Neural cell (in vitro differentiated cells): Measurements from ENCODE around the gene RNPEPL1. TPM values are rescaled to one million over a fixed set of nuclear protein-coding genes. Genes with fewer than 3 reads are reported as not detected.

Experiments
- H2AFZ ChIP-seq: fragments of 200-600, 300-800 bp; sonication (generic), shearing (Covaris generic); 2 replicates; pipeline ENCODE4 v1.6.0; 2014; ENCODE audit warnings: low read depth, mild to moderate bottlenecking, antibody characterized with exemption, low read length, moderate library complexity
- H3F3A ChIP-seq: fragments of 200-600 bp; shearing (Covaris generic); 2 replicates; pipeline ENCODE4 v1.6.1; 2016; ENCODE audit warnings: mild to moderate bottlenecking, moderate library complexity, mixed read lengths, antibody characterized with exemption, low read length; ENCODE audit not compliant: insufficient read depth, poor library complexity, severe bottlenecking
- H3K27ac ChIP-seq: fragments of 200-600, 300-800 bp; sonication (generic), shearing (Covaris generic); 2 replicates; pipeline ENCODE4 v1.5.1; 2014; ENCODE audit warnings: mild to moderate bottlenecking, low read length, moderate library complexity
- H3K27me3 ChIP-seq: fragments of 300-800, 200-600 bp; sonication (generic), shearing (Covaris generic); 2 replicates; pipeline ENCODE4 v1.6.0; 2014; ENCODE audit warnings: mild to moderate bottlenecking, low read depth, low read length, moderate library complexity; ENCODE audit not compliant: insufficient read depth
- H3K36me3 ChIP-seq: fragments of 300-800, 200-600 bp; sonication (generic), shearing (Covaris generic); 2 replicates; pipeline ENCODE4 v1.5.1; 2014; ENCODE audit warnings: mild to moderate bottlenecking, antibody characterized with exemption, low read length, moderate library complexity; ENCODE audit not compliant: insufficient read depth
- H3K4me2 ChIP-seq: fragments of 300-800, 200-600 bp; sonication (generic), shearing (Covaris generic); 2 replicates; pipeline ENCODE4 v1.6.0; 2014; ENCODE audit warnings: mild to moderate bottlenecking, low read length
- H3K4me3 ChIP-seq: fragments of 300-800, 200-600 bp; sonication (generic), shearing (Covaris generic); 2 replicates; pipeline ENCODE4 v1.5.1; 2014; ENCODE audit warnings: mild to moderate bottlenecking, low read length, moderate library complexity
- H3K79me2 ChIP-seq: fragments of 200-600 bp; shearing (Covaris generic); replicated peaks from 2 replicates; pipeline ENCODE4 v1.6.0; 2014; ENCODE audit warnings: mild to moderate bottlenecking, low read length, moderate library complexity; ENCODE audit not compliant: insufficient read depth
- H3K9ac ChIP-seq: fragments of 300-800, 200-600 bp; sonication (generic), shearing (Covaris generic); 2 replicates; pipeline ENCODE4 v1.6.1; 2016; ENCODE audit warnings: mild to moderate bottlenecking, low read length, mixed read lengths
- H3K9me2 ChIP-seq: fragments of 200-600 bp; shearing (Covaris generic); 2 replicates; pipeline ENCODE4 v1.6.1; 2016; ENCODE audit warnings: mild to moderate bottlenecking, low read length, mixed read lengths; ENCODE audit not compliant: insufficient read depth
- H3K9me3 ChIP-seq: fragments of 200-600, 300-800 bp; sonication (generic), shearing (Covaris generic); 2 replicates; pipeline ENCODE4 v1.6.1; 2016; ENCODE audit warnings: mild to moderate bottlenecking, mixed run types, low read length, moderate library complexity, mixed read lengths
- H4K20me1 ChIP-seq: fragments of 200-600 bp; shearing (Covaris generic); 2 replicates; pipeline ENCODE4 v1.6.1; 2016; ENCODE audit warnings: mild to moderate bottlenecking, mixed run types; ENCODE audit not compliant: insufficient read depth
- EP300 ChIP-seq: fragments of 450-650 bp; conservative IDR thresholded peaks from 2 replicates; pipeline ENCODE4 v1.6.1; 2014; ENCODE audit warnings: antibody characterized with exemption, mild to moderate bottlenecking, moderate library complexity; ENCODE audit not compliant: poor library complexity, severe bottlenecking
- EZH2 ChIP-seq: fragments of 200-600, 300-800 bp; shearing (Covaris generic), sonication (generic); IDR thresholded peaks from 2 replicates; pipeline ENCODE4 v1.6.1; 2014; ENCODE audit warnings: antibody characterized with exemption, low read length, borderline replicate concordance, mild to moderate bottlenecking; ENCODE audit not compliant: insufficient read depth, poor library complexity, severe bottlenecking
- MXI1 ChIP-seq: fragments of 450-650 bp; conservative IDR thresholded peaks from 2 replicates; pipeline ENCODE4 v1.6.1; 2014; ENCODE audit warnings: antibody characterized with exemption, mild to moderate bottlenecking; ENCODE audit not compliant: poor library complexity, severe bottlenecking
- POLR2AphosphoS5 ChIP-seq: IDR thresholded peaks from 2 replicates; pipeline ENCODE4 v1.6.1; 2012
- RAD21 ChIP-seq: fragments of 450-650 bp; conservative IDR thresholded peaks from 2 replicates; pipeline ENCODE4 v1.6.1; 2014; ENCODE audit warnings: antibody characterized with exemption, mild to moderate bottlenecking, moderate library complexity
- REST ChIP-seq: IDR thresholded peaks from 2 replicates; pipeline ENCODE4 v1.6.1; 2012; ENCODE audit warnings: borderline replicate concordance
- SMC3 ChIP-seq: fragments of 450-650 bp; conservative IDR thresholded peaks from 2 replicates; pipeline ENCODE4 v1.6.1; 2014; ENCODE audit warnings: antibody characterized with exemption, mild to moderate bottlenecking, moderate library complexity; ENCODE audit not compliant: poor library complexity
- TAF1 ChIP-seq: IDR thresholded peaks from 2 replicates; pipeline ENCODE4 v1.6.1; 2012; ENCODE audit warnings: low read depth
- polyA plus RNA-seq: library from polyadenylated mRNA; depleted of rRNA; stranded (reverse); fragments of >200 nt; gene quantifications from 2 replicates; pipeline ENCODE4 v1.2.3, GENCODE V29; 2014
- TF ChIP-seq, protein P1 (sequence below): fragments of 450-650 bp; IDR thresholded peaks from 2 replicates; pipeline ENCODE4 v1.5.1; 2014; ENCODE audit warnings: antibody characterized with exemption, mild to moderate bottlenecking, moderate library complexity; ENCODE audit not compliant: poor library complexity, severe bottlenecking

RNPEPL1 gene
- polyA plus RNA-seq, 1 donor from 2014 or later: 16.1 TPM

DNA sequence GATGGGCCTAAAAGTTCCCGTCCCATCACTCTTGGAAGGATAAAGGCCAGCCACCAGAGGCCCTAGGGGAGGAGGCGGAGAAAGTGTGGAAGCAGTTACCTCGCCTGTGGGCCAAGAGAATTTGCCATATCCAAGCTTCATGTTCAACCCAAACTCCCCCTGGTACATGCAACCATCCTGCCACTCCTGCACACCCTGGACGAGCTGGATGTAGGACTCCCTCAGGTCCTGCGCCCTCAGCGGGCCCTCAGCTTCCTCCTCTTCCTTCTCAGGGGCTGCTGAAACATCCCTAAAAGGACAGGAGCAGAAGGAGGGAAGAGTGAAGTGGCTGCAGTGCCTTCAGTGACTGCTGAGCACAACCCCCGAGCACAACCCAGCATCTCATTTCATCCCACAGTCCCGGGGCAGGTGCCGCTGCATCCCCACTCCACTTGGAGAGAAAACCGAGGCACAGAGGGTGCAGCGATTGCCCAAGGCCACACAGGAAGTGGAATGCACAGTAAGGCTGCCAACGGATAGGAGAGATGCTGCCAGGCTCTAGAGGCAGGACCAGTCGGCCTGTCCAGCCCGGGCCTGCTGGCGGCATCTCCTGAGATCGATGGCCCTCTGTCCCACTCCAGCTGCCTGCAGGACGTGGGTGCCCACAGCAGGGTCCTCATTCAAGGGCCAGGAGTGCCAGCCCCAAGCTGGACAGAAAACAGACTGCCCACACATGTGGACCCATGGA, 13.4 kb upstream of the RNPEPL1 start:
- H3F3A ChIP-seq: no peaks in the 10 kb centered on the region
- H3K9me3 ChIP-seq: no peaks in the 10 kb centered on the region
- no peaks in the 10 kb centered on the region for H3K79me2 ChIP-seq
- no peaks in the 10 kb centered on the region for H3K27me3 ChIP-seq
- no peak overlapping the region for H2AFZ ChIP-seq
- no peaks in the 10 kb centered on the region for H4K20me1 ChIP-seq
- H3K4me2 ChIP-seq: no peak overlapping the region
- no peak overlapping the region for H3K4me3 ChIP-seq
- TF ChIP-seq EZH2: no peak
- no peak for TF ChIP-seq MXI1
- TF ChIP-seq REST: no peak
- TF ChIP-seq, protein P1, sequence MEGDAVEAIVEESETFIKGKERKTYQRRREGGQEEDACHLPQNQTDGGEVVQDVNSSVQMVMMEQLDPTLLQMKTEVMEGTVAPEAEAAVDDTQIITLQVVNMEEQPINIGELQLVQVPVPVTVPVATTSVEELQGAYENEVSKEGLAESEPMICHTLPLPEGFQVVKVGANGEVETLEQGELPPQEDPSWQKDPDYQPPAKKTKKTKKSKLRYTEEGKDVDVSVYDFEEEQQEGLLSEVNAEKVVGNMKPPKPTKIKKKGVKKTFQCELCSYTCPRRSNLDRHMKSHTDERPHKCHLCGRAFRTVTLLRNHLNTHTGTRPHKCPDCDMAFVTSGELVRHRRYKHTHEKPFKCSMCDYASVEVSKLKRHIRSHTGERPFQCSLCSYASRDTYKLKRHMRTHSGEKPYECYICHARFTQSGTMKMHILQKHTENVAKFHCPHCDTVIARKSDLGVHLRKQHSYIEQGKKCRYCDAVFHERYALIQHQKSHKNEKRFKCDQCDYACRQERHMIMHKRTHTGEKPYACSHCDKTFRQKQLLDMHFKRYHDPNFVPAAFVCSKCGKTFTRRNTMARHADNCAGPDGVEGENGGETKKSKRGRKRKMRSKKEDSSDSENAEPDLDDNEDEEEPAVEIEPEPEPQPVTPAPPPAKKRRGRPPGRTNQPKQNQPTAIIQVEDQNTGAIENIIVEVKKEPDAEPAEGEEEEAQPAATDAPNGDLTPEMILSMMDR: no peak
- TF ChIP-seq SMC3: no peak
- TF ChIP-seq EP300: no peak
- no peak for TF ChIP-seq POLR2AphosphoS5
- no peak for TF ChIP-seq RAD21
- no peak for TF ChIP-seq TAF1
- no peak overlapping the region for H3K27ac ChIP-seq
- H3K9ac ChIP-seq: no peak overlapping the region
- H3K36me3 ChIP-seq: no peaks in the 10 kb centered on the region
- no peaks in the 10 kb centered on the region for H3K9me2 ChIP-seq

DNA sequence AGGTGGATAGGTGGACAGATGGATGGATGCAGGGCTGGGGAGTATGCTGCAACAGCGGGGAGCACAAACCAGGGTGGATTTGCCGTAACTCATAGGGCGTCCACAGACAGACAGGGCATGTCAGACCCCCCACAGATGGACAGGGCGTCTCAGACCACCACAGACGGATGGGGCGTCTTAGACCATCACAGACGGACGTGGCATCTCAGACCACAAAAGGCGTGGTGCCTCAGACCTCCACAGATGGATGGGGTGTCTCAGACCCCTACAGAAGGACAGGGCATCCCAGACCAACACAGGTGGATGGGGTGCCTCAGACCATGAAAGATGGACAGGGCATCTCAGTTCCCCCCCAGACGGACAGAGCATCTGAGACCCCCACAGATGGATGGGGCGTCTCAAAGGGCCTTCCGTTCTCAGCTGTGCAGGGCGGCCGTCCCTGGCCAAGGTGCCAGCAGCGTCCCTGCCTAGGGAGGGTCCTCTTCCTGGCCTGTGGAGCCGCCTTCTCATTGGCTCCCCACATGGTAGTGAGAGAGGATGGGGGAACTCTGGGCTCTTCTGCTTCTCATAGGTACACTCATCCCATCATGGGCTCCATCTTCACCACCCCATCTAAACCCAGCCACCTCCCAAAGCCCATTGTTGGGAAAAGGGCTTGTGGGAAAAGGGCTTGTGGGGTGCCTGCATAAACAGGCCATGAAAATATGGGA, 12.6 kb upstream of the RNPEPL1 start:
- H3K4me3 ChIP-seq: no peak overlapping the region
- no peak overlapping the region for H3K27ac ChIP-seq
- no peaks in the 10 kb centered on the region for H3K9me2 ChIP-seq
- no peaks in the 10 kb centered on the region for H3K79me2 ChIP-seq
- no peak for TF ChIP-seq TAF1
- TF ChIP-seq POLR2AphosphoS5: no peak
- no peak for TF ChIP-seq RAD21
- no peak for TF ChIP-seq SMC3
- TF ChIP-seq EP300: no peak
- no peak for TF ChIP-seq MXI1
- TF ChIP-seq REST: no peak
- H3K9ac ChIP-seq: no peak overlapping the region
- H3K36me3 ChIP-seq: no peaks in the 10 kb centered on the region
- no peaks in the 10 kb centered on the region for H3F3A ChIP-seq
- no peaks in the 10 kb centered on the region for H4K20me1 ChIP-seq
- no peaks in the 10 kb centered on the region for H3K9me3 ChIP-seq
- H2AFZ ChIP-seq: no peak overlapping the region
- H3K27me3 ChIP-seq: no peaks in the 10 kb centered on the region
- H3K4me2 ChIP-seq: no peak overlapping the region
